Naive thymus-derived CD4-positive, alpha-beta T cell (primary cell): Measurements from ENCODE around the gene GBP2. TPM values are rescaled to one million over a fixed set of nuclear protein-coding genes. Genes with fewer than 3 reads are reported as not detected.

ENCODE experiments used
- ATAC-seq: fragments of 150-1000 bp; cut with Tn5 transposase; 2 replicates; pipeline ENCODE4 v1.10.0; 2021; ENCODE audit warnings: mild to moderate bottlenecking, moderate library complexity
- CTCF ChIA-PET: fragments of 350-600 bp; sonication (Branson Sonifier 250); formaldehyde crosslinking; loops from one replicate; lab custom pipeline; 2021; ENCODE audit warnings: antibody characterized with exemption; lab: Charles Lee
- POLR2A ChIA-PET: fragments of 350-600 bp; sonication (Branson Sonifier 250); formaldehyde crosslinking; loops from one replicate; lab custom pipeline; 2021; ENCODE audit warnings: antibody characterized with exemption, inconsistent platforms; lab: Charles Lee
- DNase-seq, 9 donors: peaks; one replicate each; pipeline versions ENCODE4 v3.0.0 to v3.0.0-alpha.2; 2020 to 2022; ENCODE audit warnings: mixed read lengths in 1 of 9
- H3K27ac ChIP-seq: one replicate; pipeline ENCODE4 v1.7.0; 2013; ENCODE audit warnings: mild to moderate bottlenecking, low read depth, low read length, moderate library complexity
- H3K27me3 ChIP-seq, 2 donors: one replicate each; pipeline ENCODE4 v1.7.0; 2013; ENCODE audit warnings: low read length in 2 of 2, mild to moderate bottlenecking in 2 of 2, moderate library complexity in 2 of 2; ENCODE audit not compliant: control insufficient read depth in 2 of 2, insufficient read depth in 2 of 2
- H3K36me3 ChIP-seq, 3 experiments: 1 replicate in 2 of 3; 2 replicates in 1 of 3; pipeline ENCODE4 v1.7.0; 2013; ENCODE audit warnings: low read length in 3 of 3, mild to moderate bottlenecking in 3 of 3, moderate library complexity in 1 of 3; ENCODE audit not compliant: insufficient read depth in 3 of 3, control insufficient read depth in 2 of 3
- H3K4me1 ChIP-seq, 2 donors: one replicate each; pipeline ENCODE4 v1.7.0; 2013; ENCODE audit warnings: low read length in 2 of 2, mild to moderate bottlenecking in 2 of 2, moderate library complexity in 1 of 2; ENCODE audit not compliant: control insufficient read depth in 2 of 2, insufficient read depth in 2 of 2
- H3K4me3 ChIP-seq: 2 replicates; pipeline ENCODE4 v1.7.0; 2013; ENCODE audit warnings: mild to moderate bottlenecking, low read length
- H3K9me3 ChIP-seq, 3 experiments: 1 replicate in 2 of 3; 2 replicates in 1 of 3; pipeline ENCODE4 v1.7.0; 2013; ENCODE audit warnings: low read length in 3 of 3; ENCODE audit not compliant: control insufficient read depth in 2 of 3
- H3K27ac Mint-ChIP-seq, 9 donors: one replicate each; pipeline ENCODE4 v1.8.0; 2020 to 2022; ENCODE audit warnings: mixed read lengths in 9 of 9, mild to moderate bottlenecking in 8 of 9, moderate library complexity in 5 of 9, inconsistent platforms in 2 of 9
- H3K27me3 Mint-ChIP-seq, 5 donors: one replicate each; pipeline ENCODE4 v1.8.0; 2021 to 2022; ENCODE audit warnings: mixed read lengths in 5 of 5, mild to moderate bottlenecking in 1 of 5
- H3K36me3 Mint-ChIP-seq, 5 donors: one replicate each; pipeline ENCODE4 v1.8.0; 2020 to 2022; ENCODE audit warnings: mixed read lengths in 5 of 5, mild to moderate bottlenecking in 3 of 5, inconsistent platforms in 1 of 5
- H3K4me1 Mint-ChIP-seq, 7 donors: one replicate each; pipeline ENCODE4 v1.8.0; 2020 to 2022; ENCODE audit warnings: mixed read lengths in 7 of 7, mild to moderate bottlenecking in 3 of 7, inconsistent platforms in 1 of 7
- H3K4me3 Mint-ChIP-seq, 10 donors: one replicate each; pipeline ENCODE4 v1.8.0; 2020 to 2022; ENCODE audit warnings: mild to moderate bottlenecking in 10 of 10, mixed read lengths in 10 of 10, moderate library complexity in 6 of 10, inconsistent platforms in 2 of 10
- H3K9me3 Mint-ChIP-seq, 11 donors: one replicate each; pipeline ENCODE4 v1.8.0; 2020 to 2022; ENCODE audit warnings: mixed read lengths in 11 of 11, mild to moderate bottlenecking in 4 of 11, inconsistent platforms in 1 of 11, moderate library complexity in 1 of 11
- intact Hi-C, 2 donors: fragments of 100-400 bp; cut with micrococcal nuclease; formaldehyde crosslinking; loops; one replicate each; pipeline ENCODE4 v1.15.1; 2023
- polyA plus RNA-seq, 2 donors: library from polyadenylated mRNA; unstranded; fragments of 300-500 nt; fragmentation: Illumina TruSeq; gene quantifications; one replicate each; pipeline ENCODE4 v1.2.3, GENCODE V29; 2021
- total RNA-seq, 6 experiments: library from RNA in 5 of 6; stranded (reverse) in 5 of 6; gene quantifications; 1 replicate in 5 of 6; 2 replicates in 1 of 6; pipeline ENCODE4 v1.2.3 and lab custom pipeline; 2021 to 2026

GBP2 gene
- total RNA-seq (100 to 1,000 TPM in 3 of 5 experiments, 10 to 100 TPM in 2; 74.0 to 200 (median 185) TPM), polyA plus RNA-seq (100 to 1,000 TPM in 1 of 2 donors, 10 to 100 TPM in 1; 73.8 to 104 TPM), total RNA-seq (lab: John Stamatoyannopoulos, UW) (276 reads per million, percentile 95 among the genes with 10 or more reads in this experiment)

GRCh38 chr1:89125913-89126580 lies at the start of gene GBP2:
Gene GBP2 (minus strand): TSS chr1:89126114. CDS start chr1:89121966, 4,148 bp downstream.
- Histone ChIP-seq H3K4me3 (peak within 1 kb of the TSS; percentile 84), H3K4me1 (peaks cover 30 to 32% of the 10 kb centered on the region in 2 donors), H3K27me3 (no peaks in the 10 kb centered on the region), H3K27ac (peak within 1 kb of the TSS; percentile 76), H3K36me3 (peaks cover 0 to 5% (median 4%) of the 10 kb centered on the region in 3 experiments), H3K9me3 (no peaks in the 10 kb centered on the region)
- ATAC-seq (peak; percentile 82), DNase-seq (peak in 7 of 9 donors; percentile 35 to 72 (median 42))
- CTCF ChIA-PET, result interaction anchor here (0.9 to 3.4 kb wide), 6 partner anchors 8 to 232 kb away, joined by 3 to 14 read pairs (median 4); partner anchors contain the start of gene GBP5
- POLR2A ChIA-PET, result interaction anchor here (0.5 to 3.5 kb wide), 25 partner anchors 8 to 785 kb away, joined by 3 to 42 read pairs (median 5); partner anchors contain the start of genes GBP1, GBP3, GBP4 and GBP5
- H3K27ac Mint-ChIP-seq, result peak within 1 kb of the TSS; percentile 94 to 100 (median 99)
- H3K4me3 Mint-ChIP-seq, result peak within 1 kb of the TSS; percentile 88 to 100 (median 98)
- peaks cover 39 to 75% (median 63%) of the 10 kb centered on the region in 7 donors for H3K4me1 Mint-ChIP-seq
- peaks cover 0 to 50% (median 12%) of the 10 kb centered on the region in 5 donors for H3K36me3 Mint-ChIP-seq
- peaks cover 0 to 11% (median 0%) of the 10 kb centered on the region in 11 donors for H3K9me3 Mint-ChIP-seq
- peaks cover 0 to 2% (median 0%) of the 10 kb centered on the region in 5 donors for H3K27me3 Mint-ChIP-seq
- intact Hi-C loops, result loop anchor here (1.0 to 2.0 kb wide), 11 partner anchors 13 to 443 kb away; partner anchors contain the start of genes GBP1 (in 1 of the 2), GBP4 (in 1 of the 2) and LRRC8B (in 1 of the 2)

GRCh38 chr1:89174491-89174890 lies 48.6 kb upstream of the GBP2 start:
- Histone ChIP-seq H3K27ac (no peak overlapping the region), H3K36me3 (no peaks in the 10 kb centered on the region), H3K4me3 (no peak overlapping the region), H3K9me3 (no peaks in the 10 kb centered on the region), H3K27me3 (no peaks in the 10 kb centered on the region), H3K4me1 (no peaks in the 10 kb centered on the region)
- ChIA-PET CTCF (no interaction called here), POLR2A (no interaction called here)
- Mint-ChIP-seq H3K27ac (no peak overlapping the region), H3K4me1 (peaks cover 0 to 16% (median 4%) of the 10 kb centered on the region in 7 donors), H3K27me3 (no peaks in the 10 kb centered on the region), H3K36me3 (peaks cover 0 to 28% (median 4%) of the 10 kb centered on the region in 5 donors), H3K4me3 (no peak overlapping the region), H3K9me3 (peaks cover 0 to 13% (median 0%) of the 10 kb centered on the region in 11 donors)
- intact Hi-C loops, result no loop called here
- DNase-seq, result no peak
- no peak for ATAC-seq

- no peaks in the 10 kb centered on the region for H3K27me3 Mint-ChIP-seq
- Histone ChIP-seq H3K9me3 (no peaks in the 10 kb centered on the region), H3K4me3 (no peak overlapping the region), H3K4me1 (no peaks in the 10 kb centered on the region), H3K36me3 (no peaks in the 10 kb centered on the region), H3K27me3 (no peaks in the 10 kb centered on the region), H3K27ac (no peak overlapping the region)
- peaks cover 0 to 29% (median 4%) of the 10 kb centered on the region in 5 donors for H3K36me3 Mint-ChIP-seq
- peaks cover 0 to 17% (median 0%) of the 10 kb centered on the region in 11 donors for H3K9me3 Mint-ChIP-seq
- no peak overlapping the region for H3K4me3 Mint-ChIP-seq
- intact Hi-C loops, result no loop called here
- no peak overlapping the region for H3K27ac Mint-ChIP-seq
- H3K4me1 Mint-ChIP-seq, result peaks cover 0 to 15% (median 4%) of the 10 kb centered on the region in 7 donors
- ChIA-PET POLR2A (interaction anchor here (0.9 to 1.6 kb wide), 2 partner anchors 12 to 46 kb away, joined by 3 read pairs; no protein-coding TSS in a partner anchor), CTCF (no interaction called here)
- DNase-seq, result no peak
- no peak for ATAC-seq
Measured at GRCh38 chr1:89172468-89173143, 46.7 kb upstream of the GBP2 start.

GRCh38 chr1:89171067-89171438 lies 45.1 kb upstream of the GBP2 start:
- Histone ChIP-seq H3K27me3 (no peaks in the 10 kb centered on the region), H3K4me3 (no peak overlapping the region), H3K4me1 (no peaks in the 10 kb centered on the region), H3K36me3 (no peaks in the 10 kb centered on the region), H3K27ac (no peak overlapping the region), H3K9me3 (no peaks in the 10 kb centered on the region)
- ChIA-PET POLR2A (no interaction called here), CTCF (no interaction called here)
- peak overlapping the region in 1 of 9 donors; percentile 19 for H3K27ac Mint-ChIP-seq
- ATAC-seq, result no peak
- no peak overlapping the region for H3K4me3 Mint-ChIP-seq
- peaks cover 0 to 8% (median 0%) of the 10 kb centered on the region in 7 donors for H3K4me1 Mint-ChIP-seq
- H3K27me3 Mint-ChIP-seq, result no peaks in the 10 kb centered on the region
- intact Hi-C loops, result no loop called here
- no peak for DNase-seq
- H3K36me3 Mint-ChIP-seq, result peaks cover 0 to 34% (median 4%) of the 10 kb centered on the region in 5 donors
- peaks cover 0 to 17% (median 0%) of the 10 kb centered on the region in 11 donors for H3K9me3 Mint-ChIP-seq

- ChIA-PET POLR2A (interaction anchor here (1.1 kb wide), 1 partner anchor 8 kb away, joined by 5 read pairs; no protein-coding TSS in a partner anchor), CTCF (interaction anchor here (0.6 kb wide), 1 partner anchor 83 kb away, joined by 3 read pairs; no protein-coding TSS in a partner anchor)
- Mint-ChIP-seq H3K4me3 (no peak overlapping the region), H3K27ac (peak overlapping the region in 1 of 9 donors; percentile 19), H3K4me1 (peaks cover 0 to 8% (median 0%) of the 10 kb centered on the region in 7 donors), H3K36me3 (peaks cover 0 to 36% (median 4%) of the 10 kb centered on the region in 5 donors), H3K27me3 (no peaks in the 10 kb centered on the region), H3K9me3 (peaks cover 0 to 17% (median 0%) of the 10 kb centered on the region in 11 donors)
- no peak overlapping the region for H3K4me3 ChIP-seq
- ATAC-seq (no peak), DNase-seq (no peak)
- no peaks in the 10 kb centered on the region for H3K36me3 ChIP-seq
- no peaks in the 10 kb centered on the region for H3K4me1 ChIP-seq
- no peaks in the 10 kb centered on the region for H3K9me3 ChIP-seq
- no peaks in the 10 kb centered on the region for H3K27me3 ChIP-seq
- H3K27ac ChIP-seq, result no peak overlapping the region
- intact Hi-C loops, result no loop called here
Measured at GRCh38 chr1:89170170-89171066, 44.5 kb upstream of the GBP2 start.
